ENCODE measurements around the gene CFAP44. TPM values are rescaled to one million over a fixed set of nuclear protein-coding genes. Genes with fewer than 3 reads are reported as not detected.

Gene CFAP44, protein sequence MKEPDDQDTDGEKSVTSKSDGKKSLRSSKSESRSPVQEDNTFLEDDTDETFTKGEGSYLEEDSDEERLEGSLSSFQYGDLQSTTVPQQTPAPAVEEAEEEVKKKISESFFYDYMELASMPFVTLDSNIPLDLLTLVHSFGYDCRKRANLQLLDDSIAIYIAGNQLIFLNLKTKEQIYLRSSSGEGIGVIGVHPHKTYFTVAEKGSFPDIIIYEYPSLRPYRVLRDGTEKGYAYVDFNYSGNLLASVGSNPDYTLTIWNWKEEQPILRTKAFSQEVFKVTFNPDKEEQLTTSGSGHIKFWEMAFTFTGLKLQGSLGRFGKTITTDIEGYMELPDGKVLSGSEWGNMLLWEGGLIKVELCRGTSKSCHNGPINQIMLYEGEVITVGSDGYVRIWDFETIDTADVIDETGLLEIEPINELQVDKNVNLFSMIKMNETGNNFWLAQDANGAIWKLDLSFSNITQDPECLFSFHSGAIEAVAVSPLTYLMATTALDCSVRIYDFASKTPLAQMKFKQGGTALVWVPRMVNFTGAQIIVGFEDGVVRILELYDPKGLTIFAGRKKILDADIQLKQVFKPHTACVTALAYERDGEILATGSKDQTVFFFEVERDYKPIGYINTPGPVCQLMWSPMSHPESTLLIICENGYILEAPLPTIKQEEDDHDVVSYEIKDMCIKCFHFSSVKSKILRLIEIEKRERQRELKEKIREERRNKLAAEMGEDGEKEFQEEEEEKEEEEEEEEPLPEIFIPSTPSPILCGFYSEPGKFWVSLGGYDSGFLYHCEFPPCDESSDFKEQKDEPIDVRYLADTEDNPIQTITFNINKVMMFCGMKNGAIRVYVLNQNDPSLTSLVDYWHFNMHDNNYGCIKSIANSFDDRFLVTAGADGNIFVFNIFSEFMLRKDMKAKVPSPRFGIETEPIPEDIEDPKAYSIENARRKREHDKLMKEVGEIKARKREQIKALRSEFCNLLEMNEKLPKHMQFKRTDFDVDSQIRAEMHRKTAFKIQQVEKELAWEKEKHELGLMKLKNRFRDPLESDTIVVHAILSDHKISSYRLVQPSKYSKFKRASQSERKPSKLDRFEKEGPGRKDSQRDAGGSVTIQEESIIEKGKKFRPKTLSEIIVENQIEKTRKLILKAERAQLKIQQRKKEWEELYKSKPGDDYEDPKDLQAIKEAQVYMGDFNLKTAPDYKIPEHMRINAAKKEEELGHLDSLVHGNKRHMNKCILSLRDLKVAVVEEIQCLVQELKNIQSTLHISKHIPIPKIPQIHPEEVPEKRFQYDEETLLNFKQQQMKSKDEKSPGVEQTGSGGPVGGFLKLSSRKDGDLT (N-terminal part only)
- total RNA-seq (2021; ENCODE audit: unreplicated experiment) (0.74 TPM), Bru-seq, nascent RNA (percentile 41 among the genes with signal in this experiment), BruChase-seq, experiment 1, labeled RNA remaining after a 2-hour chase (percentile 42 among the genes with signal in this experiment), BruChase-seq, experiment 2, labeled RNA remaining after a 6-hour chase (percentile 42 among the genes with signal in this experiment)
- 0.56 TPM for polyA plus RNA-seq (2012; ENCODE audit: insufficient read length)
- long read RNA-seq, partial matches to known transcripts = 0 of 1 reads
- long read RNA-seq, other reads (novel, unspliced or antisense) = 1 of 1 reads

DNA sequence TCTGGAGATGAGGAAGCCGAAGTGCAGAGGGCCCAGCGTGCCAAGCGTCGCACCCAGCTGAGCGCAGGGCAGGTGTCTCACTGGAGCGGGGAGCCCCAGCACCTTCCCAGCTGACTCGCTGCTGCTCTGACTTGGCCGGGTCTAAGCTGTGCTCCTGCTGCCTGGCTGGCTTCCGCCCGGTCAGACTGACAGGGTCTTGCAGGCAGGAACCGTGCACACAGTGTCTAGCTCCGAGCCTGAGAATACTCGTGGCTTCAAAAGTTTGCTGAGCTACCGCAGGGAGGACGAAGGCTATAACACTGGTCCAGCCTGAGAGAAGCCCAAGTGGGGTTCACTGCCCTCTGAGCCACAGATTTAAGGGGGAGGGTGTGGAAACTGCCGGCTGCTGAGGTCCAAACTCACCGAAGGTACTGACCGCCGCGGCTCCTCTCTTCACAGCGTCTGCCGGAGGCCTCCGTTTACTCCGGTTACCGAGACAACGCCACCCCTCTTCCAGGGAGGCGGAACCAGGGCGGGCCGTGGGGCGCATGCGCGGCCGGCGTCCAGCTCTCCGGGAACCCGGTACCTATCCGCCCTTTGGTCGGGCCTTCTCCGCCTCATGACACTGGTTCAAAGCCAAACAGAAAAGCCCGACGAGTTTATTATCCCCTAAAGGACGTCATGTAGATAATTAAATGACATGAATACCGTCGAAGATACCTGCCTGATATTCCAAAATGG lies at the start of gene CFAP44:
Gene CFAP44 (minus strand): TSS at position 443 of the 720 bp plus-strand sequence. CDS start 7,829 bp downstream, outside the sequence.
- no peaks in the 10 kb centered on the region; the same call in 1 of the 2 replicates for H3K36me3 ChIP-seq (ENCODE audit: control insufficient read depth, insufficient read depth, low read length)
- no peaks in the 10 kb centered on the region for H3K9me3 ChIP-seq (ENCODE audit: control insufficient read depth, insufficient read depth, low read depth, low read length)
- peak within 1 kb of the TSS; percentile 39 to 60 for H3K4me3 ChIP-seq (ENCODE audit: low read depth in 2 of 2, low read length in 2 of 2)
- no peaks in the 10 kb centered on the region for H3K27me3 ChIP-seq (ENCODE audit: control insufficient read depth, insufficient read depth, low read length)
- ATAC-seq = peak; percentile 92
- in situ Hi-C loops (cut with HindIII; ENCODE audit: low pct_unique_long_range_greater_than_20kb, low sequenced_read_pairs) = no loop called here
- H3K4me1 ChIP-seq (ENCODE audit: control insufficient read depth, insufficient read depth, low read length) = no peaks in the 10 kb centered on the region
- no peak for TF ChIP-seq POLR2AphosphoS5 (IDR thresholded peaks at IDR 0.05; ENCODE audit: low read depth, low read length)
- TF ChIP-seq, protein P1, sequence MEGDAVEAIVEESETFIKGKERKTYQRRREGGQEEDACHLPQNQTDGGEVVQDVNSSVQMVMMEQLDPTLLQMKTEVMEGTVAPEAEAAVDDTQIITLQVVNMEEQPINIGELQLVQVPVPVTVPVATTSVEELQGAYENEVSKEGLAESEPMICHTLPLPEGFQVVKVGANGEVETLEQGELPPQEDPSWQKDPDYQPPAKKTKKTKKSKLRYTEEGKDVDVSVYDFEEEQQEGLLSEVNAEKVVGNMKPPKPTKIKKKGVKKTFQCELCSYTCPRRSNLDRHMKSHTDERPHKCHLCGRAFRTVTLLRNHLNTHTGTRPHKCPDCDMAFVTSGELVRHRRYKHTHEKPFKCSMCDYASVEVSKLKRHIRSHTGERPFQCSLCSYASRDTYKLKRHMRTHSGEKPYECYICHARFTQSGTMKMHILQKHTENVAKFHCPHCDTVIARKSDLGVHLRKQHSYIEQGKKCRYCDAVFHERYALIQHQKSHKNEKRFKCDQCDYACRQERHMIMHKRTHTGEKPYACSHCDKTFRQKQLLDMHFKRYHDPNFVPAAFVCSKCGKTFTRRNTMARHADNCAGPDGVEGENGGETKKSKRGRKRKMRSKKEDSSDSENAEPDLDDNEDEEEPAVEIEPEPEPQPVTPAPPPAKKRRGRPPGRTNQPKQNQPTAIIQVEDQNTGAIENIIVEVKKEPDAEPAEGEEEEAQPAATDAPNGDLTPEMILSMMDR (IDR thresholded peaks at IDR 0.05) = no peak
- TF ChIP-seq, protein P2, sequence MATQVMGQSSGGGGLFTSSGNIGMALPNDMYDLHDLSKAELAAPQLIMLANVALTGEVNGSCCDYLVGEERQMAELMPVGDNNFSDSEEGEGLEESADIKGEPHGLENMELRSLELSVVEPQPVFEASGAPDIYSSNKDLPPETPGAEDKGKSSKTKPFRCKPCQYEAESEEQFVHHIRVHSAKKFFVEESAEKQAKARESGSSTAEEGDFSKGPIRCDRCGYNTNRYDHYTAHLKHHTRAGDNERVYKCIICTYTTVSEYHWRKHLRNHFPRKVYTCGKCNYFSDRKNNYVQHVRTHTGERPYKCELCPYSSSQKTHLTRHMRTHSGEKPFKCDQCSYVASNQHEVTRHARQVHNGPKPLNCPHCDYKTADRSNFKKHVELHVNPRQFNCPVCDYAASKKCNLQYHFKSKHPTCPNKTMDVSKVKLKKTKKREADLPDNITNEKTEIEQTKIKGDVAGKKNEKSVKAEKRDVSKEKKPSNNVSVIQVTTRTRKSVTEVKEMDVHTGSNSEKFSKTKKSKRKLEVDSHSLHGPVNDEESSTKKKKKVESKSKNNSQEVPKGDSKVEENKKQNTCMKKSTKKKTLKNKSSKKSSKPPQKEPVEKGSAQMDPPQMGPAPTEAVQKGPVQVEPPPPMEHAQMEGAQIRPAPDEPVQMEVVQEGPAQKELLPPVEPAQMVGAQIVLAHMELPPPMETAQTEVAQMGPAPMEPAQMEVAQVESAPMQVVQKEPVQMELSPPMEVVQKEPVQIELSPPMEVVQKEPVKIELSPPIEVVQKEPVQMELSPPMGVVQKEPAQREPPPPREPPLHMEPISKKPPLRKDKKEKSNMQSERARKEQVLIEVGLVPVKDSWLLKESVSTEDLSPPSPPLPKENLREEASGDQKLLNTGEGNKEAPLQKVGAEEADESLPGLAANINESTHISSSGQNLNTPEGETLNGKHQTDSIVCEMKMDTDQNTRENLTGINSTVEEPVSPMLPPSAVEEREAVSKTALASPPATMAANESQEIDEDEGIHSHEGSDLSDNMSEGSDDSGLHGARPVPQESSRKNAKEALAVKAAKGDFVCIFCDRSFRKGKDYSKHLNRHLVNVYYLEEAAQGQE (IDR thresholded peaks at IDR 0.05; ENCODE audit: insufficient read depth in 1 of 2, low read depth in 2 of 2, low read length in 1 of 2) = no peak
- no peak for TF ChIP-seq TCF7L2 (IDR thresholded peaks at IDR 0.05; ENCODE audit: low read depth, low read length)
- TF ChIP-seq SIN3A (IDR thresholded peaks at IDR 0.05; ENCODE audit: borderline replicate concordance, insufficient read depth, low read depth, low read length) = no peak
- BruUV-seq (replicated peaks) = no TSS peak
- POLR2A ChIA-PET = interaction anchor here (0.5 kb wide), 1 partner anchor 116 kb away, joined by 9 read pairs; no protein-coding TSS in a partner anchor
- 0 out of 2 replicates have a peak within 1 kb of the TSS, but pooled peaks have one; percentile 12 for H3K27ac ChIP-seq (ENCODE audit: low read length)
- DNase-seq (ENCODE audit: low read depth, low spot score) = no peak
- intact Hi-C loops (cut with micrococcal nuclease; ENCODE audit: unreplicated experiment) = no loop called here
- CTCF ChIA-PET = no interaction called here
